GM18508 (cell line): ENCODE data around the gene RALGAPB.
"Not testable (repeated sequence)": the region's sequence is repeated elsewhere in the genome, so short reads cannot be mapped to it uniquely, and the experiment has no call there.

Experiments used
- ATAC-seq: cut with Tn5 transposase; IDR thresholded peaks from one replicate; pipeline ENCODE4 v1.9.1; 2021; ENCODE audit warnings: moderate number of reproducible peaks; ENCODE audit not compliant: insufficient read depth, unreplicated experiment

Gene RALGAPB

GRCh38 chr20:38472513-38473366 is at the start of gene RALGAPB:
Gene RALGAPB, plus strand, starts transcription at chr20:38472843. Its CDS starts 15,590 bp downstream, at chr20:38488433.
- no peak for ATAC-seq

- no peak for ATAC-seq
These were observed 49.1 kb upstream of the RALGAPB start for GRCh38 chr20:38423541-38423940.

GRCh38 chr20:38424401-38424800 is 48.2 kb upstream of the RALGAPB start:
- no peak for ATAC-seq

GRCh38 chr20:38426006-38426897 is 46.4 kb upstream of the RALGAPB start:
- ATAC-seq, result no peak

- ATAC-seq, result no peak
These were observed 45.0 kb upstream of the RALGAPB start for GRCh38 chr20:38427655-38428023.

- ATAC-seq, result no peak
These were observed 43.8 kb upstream of the RALGAPB start for GRCh38 chr20:38428800-38429199.

GRCh38 chr20:38429301-38429700 is 43.3 kb upstream of the RALGAPB start:
- no peak for ATAC-seq

GRCh38 chr20:38430679-38431325 is 41.8 kb upstream of the RALGAPB start:
- ATAC-seq, result no peak

- ATAC-seq, result no peak
These were observed 40.4 kb upstream of the RALGAPB start for GRCh38 chr20:38432292-38432691.

GRCh38 chr20:38432870-38433269 is 39.8 kb upstream of the RALGAPB start:
- not testable (repeated sequence) for ATAC-seq

GRCh38 chr20:38433304-38433972 is 39.2 kb upstream of the RALGAPB start:
- ATAC-seq, result no peak

GRCh38 chr20:38434301-38434741 is 38.3 kb upstream of the RALGAPB start:
- ATAC-seq, result no peak

- ATAC-seq, result no peak
These were observed 37.7 kb upstream of the RALGAPB start, which contains the start of gene SNHG17 for GRCh38 chr20:38434770-38435554. Gene SNHG17, minus strand, starts transcription at chr20:38435328.

GRCh38 chr20:38435555-38435939 is 37.1 kb upstream of the RALGAPB start:
- no peak for ATAC-seq

GRCh38 chr20:38437796-38438195 is 34.8 kb upstream of the RALGAPB start:
- no peak for ATAC-seq

GRCh38 chr20:38441110-38441509 is 31.5 kb upstream of the RALGAPB start:
- not testable (repeated sequence) for ATAC-seq

- ATAC-seq, result no peak
These were observed 30.7 kb upstream of the RALGAPB start for GRCh38 chr20:38441916-38442315.

- no peak for ATAC-seq
These were observed 27.3 kb upstream of the RALGAPB start for GRCh38 chr20:38445381-38445796.

- ATAC-seq, result no peak
These were observed 26.7 kb upstream of the RALGAPB start for GRCh38 chr20:38445901-38446425.
